ENCODE results near the gene AGRP.

GRCh38 chr16:67457611-67458010, 25.7 kb downstream of the AGRP start:
- no peak for TF ChIP-seq CTCF (IDR thresholded peaks at IDR 0.05)
- no peak for TF ChIP-seq POLR2A (IDR thresholded peaks at IDR 0.05)
- no peak for TF ChIP-seq EP300 (IDR thresholded peaks at IDR 0.05)
- TF ChIP-seq POLR2AphosphoS5 (IDR thresholded peaks at IDR 0.05), result no peak
